Small intestine (tissue), 7 donors: ENCODE results near the gene HS6ST1. TPM values are rescaled to one million over a fixed set of nuclear protein-coding genes. Genes with fewer than 3 reads are reported as not detected.

Experiments
- DNase-seq, 2 donors: peaks; one replicate each; pipeline versions ENCODE4 v3.0.0 to v3.0.0-alpha.2; 2013
- FAIRE-seq: peaks from 2 replicates; lab custom pipeline; 2012; peaks lifted over from hg19 to GRCh38; lab: Jason Lieb, UNC
- H3K27ac ChIP-seq, 3 donors: one replicate each; pipeline ENCODE4 v1.5.1; 2013; ENCODE audit warnings: low read length in 2 of 3, mild to moderate bottlenecking in 2 of 3, control low read depth in 1 of 3, inconsistent platforms in 1 of 3, low read depth in 1 of 3, moderate library complexity in 1 of 3
- H3K27me3 ChIP-seq, 3 donors: one replicate each; pipeline ENCODE4 v1.6.1; 2013; ENCODE audit warnings: low read length in 3 of 3, inconsistent platforms in 1 of 3; ENCODE audit not compliant: control insufficient read depth in 3 of 3, insufficient read depth in 3 of 3
- H3K36me3 ChIP-seq, 3 donors: one replicate each; pipeline ENCODE4 v1.6.1; 2013; ENCODE audit warnings: low read length in 3 of 3, inconsistent platforms in 1 of 3, low read depth in 1 of 3, mild to moderate bottlenecking in 1 of 3, moderate library complexity in 1 of 3; ENCODE audit not compliant: control insufficient read depth in 3 of 3, insufficient read depth in 2 of 3
- H3K4me1 ChIP-seq, 3 donors: one replicate each; pipeline ENCODE4 v1.6.1; 2013; ENCODE audit warnings: low read length in 2 of 3, inconsistent platforms in 1 of 3, low read depth in 1 of 3, mild to moderate bottlenecking in 1 of 3, moderate library complexity in 1 of 3; ENCODE audit not compliant: control insufficient read depth in 3 of 3, insufficient read depth in 2 of 3
- H3K4me3 ChIP-seq, 3 donors: one replicate each; pipeline ENCODE4 v1.5.1; 2013; ENCODE audit warnings: low read length in 3 of 3, control low read depth in 1 of 3, inconsistent platforms in 1 of 3, low read depth in 1 of 3, mild to moderate bottlenecking in 1 of 3, moderate library complexity in 1 of 3
- H3K9me3 ChIP-seq, 2 donors: one replicate each; pipeline ENCODE4 v1.6.1; 2013; ENCODE audit warnings: low read depth in 1 of 2, low read length in 1 of 2; ENCODE audit not compliant: control insufficient read depth in 2 of 2, insufficient read depth in 1 of 2
- WGBS, 3 donors: extraction: QIAGEN DNeasy Blood & Tissue Kit; methylation state at CpG; one replicate each; pipeline ENCODE4 v1.1.7; 2013; 5-methylcytosine and 5-hydroxymethylcytosine counted together
- polyA plus RNA-seq, 4 donors: library from polyadenylated mRNA; stranded (reverse) in 3 of 4; unstranded in 1 of 4; fragments of 200-250 nt in 3 of 4; fragments of 120-200 nt in 1 of 4; gene quantifications; one replicate each; pipeline versions ENCODE4 v1.2.1 to v1.2.3, GENCODE V29; 2013
- donor health status: healthy with polysubstance abuse.
- donor health status: control.
- donor health status: control.
- donor health status: Bipolar disorder and iron deficiency.
- donor health status: healthy.

The HS6ST1 gene
- polyA plus RNA-seq, 4 donors: 4.0 to 20.7 (median 12.5) TPM

- H3K36me3 ChIP-seq: peaks cover 0 to 63% (median 3%) of the 10 kb centered on the region in 3 donors
- H3K4me1 ChIP-seq: peaks cover 0 to 13% (median 0%) of the 10 kb centered on the region in 3 donors
- H3K27ac ChIP-seq: no peak overlapping the region
- FAIRE-seq (no peak), DNase-seq (no peak)
- 89 to 91% (median 89%) methylated on average over 16 to 17 of the region's 17 CpGs for WGBS, 3 donors
- H3K4me3 ChIP-seq: no peak overlapping the region
- H3K27me3 ChIP-seq: no peaks in the 10 kb centered on the region
- peaks cover 0 to 9% of the 10 kb centered on the region in 2 donors for H3K9me3 ChIP-seq
Observed at GRCh38 chr2:128276878-128277675, 41.6 kb downstream of the HS6ST1 start.

GRCh38 chr2:128275498-128276045 lies 43.1 kb downstream of the HS6ST1 start:
- no peak overlapping the region for H3K4me3 ChIP-seq
- no peak for DNase-seq
- no peak for FAIRE-seq
- no peak overlapping the region for H3K27ac ChIP-seq
- 92 to 95% (median 93%) methylated on average over 14 of the region's 14 CpGs for WGBS, 3 donors
- peaks cover 0 to 8% (median 0%) of the 10 kb centered on the region in 3 donors for H3K4me1 ChIP-seq
- peaks cover 0 to 65% (median 3%) of the 10 kb centered on the region in 3 donors for H3K36me3 ChIP-seq
- H3K9me3 ChIP-seq: peaks cover 0 to 9% of the 10 kb centered on the region in 2 donors
- H3K27me3 ChIP-seq: no peaks in the 10 kb centered on the region

DNA sequence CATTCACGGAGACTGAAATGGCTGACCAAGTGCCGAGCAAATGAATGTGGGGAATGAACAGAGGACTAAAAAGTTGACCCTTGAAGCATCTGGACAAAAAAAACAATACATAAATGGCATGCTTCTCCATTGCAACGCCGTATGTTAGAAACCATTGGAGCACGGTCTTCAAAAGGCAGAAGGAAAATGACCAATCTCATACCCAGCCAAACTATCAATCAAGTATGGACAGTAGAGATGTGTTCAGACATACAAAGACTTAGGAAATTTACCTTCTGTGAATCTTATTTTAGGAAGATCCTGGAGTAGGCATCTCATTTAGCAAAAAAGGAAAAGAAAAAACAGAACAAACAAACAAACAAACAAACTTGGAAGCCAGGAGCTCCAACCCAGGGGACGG lies 44.5 kb downstream of the HS6ST1 start:
- Histone ChIP-seq H3K27me3 (no peaks in the 10 kb centered on the region), H3K4me3 (no peak overlapping the region), H3K36me3 (peaks cover 0 to 60% (median 3%) of the 10 kb centered on the region in 3 donors), H3K9me3 (peaks cover 0 to 9% of the 10 kb centered on the region in 2 donors), H3K27ac (no peak overlapping the region), H3K4me1 (peaks cover 0 to 8% (median 0%) of the 10 kb centered on the region in 3 donors)
- WGBS, 3 donors: 98% methylated on average over 6 of the region's 6 CpGs
- FAIRE-seq (no peak), DNase-seq (no peak)

GRCh38 chr2:128273469-128274081 lies 45.1 kb downstream of the HS6ST1 start:
- Histone ChIP-seq H3K27me3 (no peaks in the 10 kb centered on the region), H3K4me1 (peaks cover 0 to 8% (median 0%) of the 10 kb centered on the region in 3 donors), H3K27ac (no peak overlapping the region), H3K4me3 (no peak overlapping the region), H3K9me3 (peaks cover 0 to 9% of the 10 kb centered on the region in 2 donors), H3K36me3 (peaks cover 0 to 66% (median 3%) of the 10 kb centered on the region in 3 donors)
- DNase-seq (no peak), FAIRE-seq (no peak)
- WGBS, 3 donors: 64 to 78% (median 73%) methylated on average over 16 of the region's 16 CpGs

GRCh38 chr2:128272601-128273468 lies 45.8 kb downstream of the HS6ST1 start:
- no peaks in the 10 kb centered on the region for H3K27me3 ChIP-seq
- H3K4me1 ChIP-seq: peaks cover 0 to under 1% (median 0%) of the 10 kb centered on the region in 3 donors
- no peak for FAIRE-seq

DNA sequence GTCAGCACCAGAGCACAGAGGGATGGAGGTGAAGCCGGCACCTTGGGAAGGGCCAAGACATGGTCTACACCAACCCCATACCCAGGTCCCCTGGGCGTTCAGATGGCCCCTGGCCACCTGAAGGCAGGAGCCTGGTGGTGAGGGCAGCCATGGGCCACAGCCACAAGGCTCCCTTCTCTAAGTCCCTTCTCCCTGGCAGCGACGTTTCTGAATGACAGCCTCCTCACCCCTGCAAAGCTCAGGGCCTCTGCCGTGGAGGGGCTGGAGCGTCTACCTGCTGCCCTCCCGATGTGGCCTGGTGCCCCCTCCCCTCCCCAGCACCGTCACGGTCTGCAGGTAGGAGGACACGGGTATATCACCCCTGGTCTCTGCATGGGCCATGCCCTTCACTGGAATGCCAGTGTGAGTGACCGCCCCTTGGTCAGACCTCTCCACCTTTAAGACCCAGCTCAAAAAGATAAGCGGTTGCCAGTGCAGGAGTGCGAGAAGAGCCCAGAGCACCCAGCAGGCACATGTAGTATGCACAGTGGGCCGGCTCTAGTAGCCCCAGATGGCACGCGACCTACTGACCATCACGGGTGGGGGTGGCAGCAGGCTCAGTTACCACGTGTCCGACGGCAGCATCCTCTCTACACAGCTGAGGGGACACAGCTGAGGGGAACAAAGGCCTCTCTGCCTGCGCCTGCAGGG lies 46.6 kb downstream of the HS6ST1 start:
- FAIRE-seq: no peak
- DNase-seq: no peak
- Histone ChIP-seq H3K36me3 (peaks cover 0 to 55% (median 3%) of the 10 kb centered on the region in 3 donors), H3K9me3 (peaks cover 0 to 9% of the 10 kb centered on the region in 2 donors), H3K4me3 (no peak overlapping the region), H3K4me1 (no peaks in the 10 kb centered on the region), H3K27ac (no peak overlapping the region), H3K27me3 (no peaks in the 10 kb centered on the region)
- 89 to 93% (median 90%) methylated on average over 21 of the region's 21 CpGs for WGBS, 3 donors

More at GRCh38 chr2:128272601-128273468, 45.8 kb downstream of the HS6ST1 start:
- DNase-seq: no peak
- 76 to 89% (median 88%) methylated on average over 18 of the region's 18 CpGs for whole genome bisulfite sequencing, 3 donors
- Histone ChIP-seq H3K9me3 (peaks cover 0 to 9% of the 10 kb centered on the region in 2 donors), H3K36me3 (peaks cover 0 to 60% (median 3%) of the 10 kb centered on the region in 3 donors), H3K27ac (no peak overlapping the region), H3K4me3 (no peak overlapping the region)

GRCh38 chr2:128271597-128271910 lies 47.1 kb downstream of the HS6ST1 start:
- peaks cover 0 to 50% (median 3%) of the 10 kb centered on the region in 3 donors for H3K36me3 ChIP-seq
- no peaks in the 10 kb centered on the region for H3K4me1 ChIP-seq
- no peaks in the 10 kb centered on the region for H3K27me3 ChIP-seq
- WGBS, 3 donors: 90 to 95% (median 94%) methylated on average over 12 of the region's 12 CpGs
- H3K27ac ChIP-seq: no peak overlapping the region
- no peak overlapping the region for H3K4me3 ChIP-seq
- H3K9me3 ChIP-seq: peaks cover 0 to 9% of the 10 kb centered on the region in 2 donors
- FAIRE-seq (no peak), DNase-seq (no peak)
